Ramos (cell line): ENCODE results near the gene FNBP1.

ENCODE experiments used
- in situ Hi-C: fragments of 300-500 bp; cut with MboI; formaldehyde crosslinking; loops from one replicate; pipeline ENCODE4 v1.14.3; 2022; ENCODE audit warnings: low sequenced_read_pairs; ENCODE audit not compliant: unreplicated experiment

Gene FNBP1

GRCh38 chr9:129848712-129849441 is 194.1 kb downstream of the FNBP1 start:
- in situ Hi-C loops: no loop called here

DNA sequence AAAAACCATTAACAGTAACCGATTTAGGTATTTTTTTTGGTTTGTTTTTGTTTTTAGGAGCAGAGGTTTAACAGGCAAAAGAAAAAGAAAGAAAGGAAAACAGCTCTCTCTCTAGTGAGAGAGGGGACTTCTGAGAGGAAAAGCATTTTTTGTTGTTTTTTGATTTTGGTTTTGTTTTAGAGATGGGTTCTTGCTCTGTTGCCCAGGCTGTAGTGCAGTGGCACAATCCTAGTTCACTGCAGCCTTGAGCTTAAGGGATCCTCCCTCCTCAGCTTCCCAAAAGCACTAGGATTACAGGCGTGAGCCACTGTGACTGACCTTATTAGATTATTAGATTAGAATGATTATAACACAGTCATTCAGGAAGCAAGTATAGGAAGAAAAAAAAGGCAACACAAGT is 197.6 kb downstream of the FNBP1 start:
- in situ Hi-C loops: no loop called here

DNA sequence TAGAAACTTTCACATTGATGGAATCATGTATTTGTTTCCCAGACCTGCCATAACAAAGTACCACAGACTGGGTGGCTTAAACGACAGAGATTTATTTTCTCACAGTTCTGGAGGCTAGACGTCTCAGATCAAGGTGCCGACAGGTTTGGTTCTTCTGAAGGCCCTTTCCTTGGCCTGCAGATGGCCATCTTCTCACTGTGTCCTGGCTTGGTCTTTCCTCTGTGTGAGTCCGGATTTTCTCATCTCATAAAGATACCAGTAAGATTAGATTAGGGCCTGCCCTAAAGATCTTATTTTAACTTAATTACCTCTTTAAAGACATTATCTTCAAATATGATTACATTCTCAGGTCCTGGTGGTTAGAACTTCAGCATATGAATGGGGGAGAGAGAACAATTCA is 201.9 kb downstream of the FNBP1 start:
- in situ Hi-C loops: no loop called here

DNA sequence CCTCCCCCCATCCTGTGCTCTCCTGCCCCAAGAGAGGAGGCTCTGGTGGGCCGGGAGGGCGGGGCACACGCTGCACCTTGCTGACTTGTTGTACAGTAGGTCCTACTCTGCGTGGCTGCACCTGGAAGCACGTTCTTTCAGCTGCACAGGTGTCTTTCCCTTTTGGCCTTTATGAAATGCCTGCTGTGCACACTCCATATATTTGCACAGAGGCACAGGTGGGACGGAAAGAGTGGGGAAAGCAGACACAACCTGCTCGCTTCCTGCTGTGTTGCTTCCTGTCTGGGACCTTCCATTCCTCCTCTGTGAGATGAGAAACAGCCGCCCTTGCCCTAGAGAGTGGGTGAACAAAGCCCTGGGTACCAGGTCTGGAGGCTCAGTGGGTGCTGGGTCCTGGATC is 203.0 kb downstream of the FNBP1 start:
- in situ Hi-C loops: no loop called here

DNA sequence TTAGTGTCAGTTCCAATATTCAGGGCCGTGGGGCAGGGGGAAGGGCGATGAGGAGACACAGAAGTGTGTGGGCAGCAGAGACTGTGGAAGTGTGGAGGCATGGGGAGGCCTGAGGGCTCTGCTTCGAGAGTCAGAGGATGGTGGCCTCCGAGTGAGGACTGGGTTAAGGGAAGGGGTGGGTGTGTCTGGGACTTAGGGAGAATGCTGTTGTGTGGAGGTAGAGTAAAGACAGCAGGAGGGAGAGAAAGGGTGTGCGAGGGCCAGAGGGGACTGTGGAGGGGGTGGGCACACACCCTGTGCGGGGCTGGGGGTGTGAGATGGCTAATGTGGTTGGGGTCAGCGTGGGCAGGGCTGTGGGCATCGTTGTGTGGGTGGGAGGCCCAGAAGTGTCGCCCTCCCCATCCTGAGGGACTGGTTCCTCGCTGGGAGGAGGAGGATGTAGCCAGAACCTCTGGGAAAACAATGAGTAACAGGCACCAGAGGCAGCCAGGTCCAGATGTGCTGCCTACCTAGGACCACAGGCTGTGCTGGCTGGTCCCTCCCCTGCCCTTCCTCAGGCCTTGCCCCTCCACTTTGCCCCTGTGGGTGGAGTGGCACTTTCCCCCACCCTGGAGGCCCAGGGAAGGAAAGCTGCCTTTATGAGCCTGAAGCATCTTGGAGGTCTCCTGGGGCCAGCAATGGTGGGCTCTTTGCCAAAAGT is 203.5 kb downstream of the FNBP1 start:
- in situ Hi-C loops: no loop called here

DNA sequence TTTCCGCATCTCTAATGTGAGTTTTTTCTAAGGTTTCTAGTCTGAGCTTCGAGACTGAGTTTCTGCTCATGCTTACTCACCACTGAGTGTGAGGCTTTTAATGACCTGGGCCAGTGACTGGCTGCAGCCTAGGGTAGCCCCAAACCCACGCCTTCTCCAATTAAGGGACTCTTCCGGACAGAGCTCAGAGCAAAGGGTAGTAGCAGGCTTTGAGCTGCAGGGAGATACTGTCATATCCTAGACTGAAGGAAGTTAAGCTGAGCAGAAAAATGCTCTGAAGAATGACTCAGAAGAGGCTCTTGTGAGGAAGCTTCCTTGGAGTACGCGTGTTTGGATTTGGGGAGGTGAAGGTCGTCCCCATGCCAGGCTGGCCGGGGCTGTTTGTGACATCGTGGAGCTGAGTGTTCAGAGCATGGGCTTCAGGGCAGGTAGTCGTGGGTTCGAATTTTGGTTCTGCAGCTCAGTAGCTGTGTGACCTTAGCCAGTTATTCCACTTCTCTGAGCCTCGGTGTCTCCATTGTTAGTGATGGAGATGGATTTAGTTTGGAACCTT is 204.2 kb downstream of the FNBP1 start:
- in situ Hi-C loops: no loop called here
